Measurements from ENCODE around the gene FXYD5. TPM values are rescaled to one million over a fixed set of nuclear protein-coding genes. Genes with fewer than 3 reads are reported as not detected.

FXYD5 gene
- polyA plus RNA-seq, 1 donor from 2014 or later: not detected

DNA sequence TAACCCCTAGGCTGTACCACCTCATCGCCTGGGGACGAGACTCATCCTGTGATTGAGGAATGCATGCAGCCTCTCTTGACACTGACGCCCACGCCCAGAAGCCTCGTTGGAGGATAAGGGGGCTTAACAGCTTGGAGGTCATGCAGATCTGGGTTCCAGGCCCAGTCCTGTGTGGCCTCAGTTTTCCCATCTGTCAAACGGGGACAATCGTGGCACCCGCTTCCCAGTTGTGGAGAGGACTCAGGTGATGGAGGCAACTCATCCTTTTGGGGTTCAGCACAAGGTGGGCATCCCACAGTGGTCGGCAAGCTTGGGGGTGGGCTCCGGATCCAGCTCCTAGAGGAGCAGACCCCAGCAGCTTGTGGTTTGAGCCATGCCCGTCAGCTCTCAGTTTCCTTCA is 18.3 kb upstream of the FXYD5 start:
- H3K9me3 ChIP-seq (ENCODE audit: low read length): no peaks in the 10 kb centered on the region
- no peak overlapping the region for H3K27ac ChIP-seq (ENCODE audit: low read length)
- peaks cover 5% of the 10 kb centered on the region for H3K27me3 ChIP-seq (ENCODE audit: insufficient read depth, low read depth, low read length)
- TF ChIP-seq EZH2 (IDR thresholded peaks at IDR 0.05; ENCODE audit: borderline replicate concordance, insufficient read depth, low read length, poor library complexity, severe bottlenecking) (no peak), SMC3 (conservative IDR thresholded peaks at IDR 0.05; ENCODE audit: poor library complexity) (no peak), MXI1 (conservative IDR thresholded peaks at IDR 0.05; ENCODE audit: poor library complexity, severe bottlenecking) (no peak), EP300 (conservative IDR thresholded peaks at IDR 0.05; ENCODE audit: poor library complexity, severe bottlenecking) (no peak), POLR2AphosphoS5 (IDR thresholded peaks at IDR 0.05) (no peak), TAF1 (IDR thresholded peaks at IDR 0.05; ENCODE audit: low read depth) (no peak), RAD21 (conservative IDR thresholded peaks at IDR 0.05) (no peak)
- TF ChIP-seq, protein P1, sequence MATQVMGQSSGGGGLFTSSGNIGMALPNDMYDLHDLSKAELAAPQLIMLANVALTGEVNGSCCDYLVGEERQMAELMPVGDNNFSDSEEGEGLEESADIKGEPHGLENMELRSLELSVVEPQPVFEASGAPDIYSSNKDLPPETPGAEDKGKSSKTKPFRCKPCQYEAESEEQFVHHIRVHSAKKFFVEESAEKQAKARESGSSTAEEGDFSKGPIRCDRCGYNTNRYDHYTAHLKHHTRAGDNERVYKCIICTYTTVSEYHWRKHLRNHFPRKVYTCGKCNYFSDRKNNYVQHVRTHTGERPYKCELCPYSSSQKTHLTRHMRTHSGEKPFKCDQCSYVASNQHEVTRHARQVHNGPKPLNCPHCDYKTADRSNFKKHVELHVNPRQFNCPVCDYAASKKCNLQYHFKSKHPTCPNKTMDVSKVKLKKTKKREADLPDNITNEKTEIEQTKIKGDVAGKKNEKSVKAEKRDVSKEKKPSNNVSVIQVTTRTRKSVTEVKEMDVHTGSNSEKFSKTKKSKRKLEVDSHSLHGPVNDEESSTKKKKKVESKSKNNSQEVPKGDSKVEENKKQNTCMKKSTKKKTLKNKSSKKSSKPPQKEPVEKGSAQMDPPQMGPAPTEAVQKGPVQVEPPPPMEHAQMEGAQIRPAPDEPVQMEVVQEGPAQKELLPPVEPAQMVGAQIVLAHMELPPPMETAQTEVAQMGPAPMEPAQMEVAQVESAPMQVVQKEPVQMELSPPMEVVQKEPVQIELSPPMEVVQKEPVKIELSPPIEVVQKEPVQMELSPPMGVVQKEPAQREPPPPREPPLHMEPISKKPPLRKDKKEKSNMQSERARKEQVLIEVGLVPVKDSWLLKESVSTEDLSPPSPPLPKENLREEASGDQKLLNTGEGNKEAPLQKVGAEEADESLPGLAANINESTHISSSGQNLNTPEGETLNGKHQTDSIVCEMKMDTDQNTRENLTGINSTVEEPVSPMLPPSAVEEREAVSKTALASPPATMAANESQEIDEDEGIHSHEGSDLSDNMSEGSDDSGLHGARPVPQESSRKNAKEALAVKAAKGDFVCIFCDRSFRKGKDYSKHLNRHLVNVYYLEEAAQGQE (IDR thresholded peaks at IDR 0.05; ENCODE audit: borderline replicate concordance): no peak
- TF ChIP-seq, protein P2, sequence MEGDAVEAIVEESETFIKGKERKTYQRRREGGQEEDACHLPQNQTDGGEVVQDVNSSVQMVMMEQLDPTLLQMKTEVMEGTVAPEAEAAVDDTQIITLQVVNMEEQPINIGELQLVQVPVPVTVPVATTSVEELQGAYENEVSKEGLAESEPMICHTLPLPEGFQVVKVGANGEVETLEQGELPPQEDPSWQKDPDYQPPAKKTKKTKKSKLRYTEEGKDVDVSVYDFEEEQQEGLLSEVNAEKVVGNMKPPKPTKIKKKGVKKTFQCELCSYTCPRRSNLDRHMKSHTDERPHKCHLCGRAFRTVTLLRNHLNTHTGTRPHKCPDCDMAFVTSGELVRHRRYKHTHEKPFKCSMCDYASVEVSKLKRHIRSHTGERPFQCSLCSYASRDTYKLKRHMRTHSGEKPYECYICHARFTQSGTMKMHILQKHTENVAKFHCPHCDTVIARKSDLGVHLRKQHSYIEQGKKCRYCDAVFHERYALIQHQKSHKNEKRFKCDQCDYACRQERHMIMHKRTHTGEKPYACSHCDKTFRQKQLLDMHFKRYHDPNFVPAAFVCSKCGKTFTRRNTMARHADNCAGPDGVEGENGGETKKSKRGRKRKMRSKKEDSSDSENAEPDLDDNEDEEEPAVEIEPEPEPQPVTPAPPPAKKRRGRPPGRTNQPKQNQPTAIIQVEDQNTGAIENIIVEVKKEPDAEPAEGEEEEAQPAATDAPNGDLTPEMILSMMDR (IDR thresholded peaks at IDR 0.05; ENCODE audit: poor library complexity, severe bottlenecking): no peak
- H3F3A ChIP-seq (ENCODE audit: insufficient read depth, low read length, poor library complexity, severe bottlenecking): no peaks in the 10 kb centered on the region
- no peak overlapping the region for H3K9ac ChIP-seq (ENCODE audit: low read length)
- no peak overlapping the region for H2AFZ ChIP-seq (ENCODE audit: low read depth, low read length)
- no peak overlapping the region for H3K4me2 ChIP-seq (ENCODE audit: low read length)
- H3K36me3 ChIP-seq (ENCODE audit: insufficient read depth, low read length): no peaks in the 10 kb centered on the region
- no peaks in the 10 kb centered on the region for H4K20me1 ChIP-seq (ENCODE audit: insufficient read depth)
- H3K4me3 ChIP-seq (ENCODE audit: low read length): no peak overlapping the region
- no peaks in the 10 kb centered on the region for H3K9me2 ChIP-seq (ENCODE audit: insufficient read depth, low read length)
- H3K79me2 ChIP-seq (replicated peaks; ENCODE audit: insufficient read depth, low read length): no peaks in the 10 kb centered on the region

DNA sequence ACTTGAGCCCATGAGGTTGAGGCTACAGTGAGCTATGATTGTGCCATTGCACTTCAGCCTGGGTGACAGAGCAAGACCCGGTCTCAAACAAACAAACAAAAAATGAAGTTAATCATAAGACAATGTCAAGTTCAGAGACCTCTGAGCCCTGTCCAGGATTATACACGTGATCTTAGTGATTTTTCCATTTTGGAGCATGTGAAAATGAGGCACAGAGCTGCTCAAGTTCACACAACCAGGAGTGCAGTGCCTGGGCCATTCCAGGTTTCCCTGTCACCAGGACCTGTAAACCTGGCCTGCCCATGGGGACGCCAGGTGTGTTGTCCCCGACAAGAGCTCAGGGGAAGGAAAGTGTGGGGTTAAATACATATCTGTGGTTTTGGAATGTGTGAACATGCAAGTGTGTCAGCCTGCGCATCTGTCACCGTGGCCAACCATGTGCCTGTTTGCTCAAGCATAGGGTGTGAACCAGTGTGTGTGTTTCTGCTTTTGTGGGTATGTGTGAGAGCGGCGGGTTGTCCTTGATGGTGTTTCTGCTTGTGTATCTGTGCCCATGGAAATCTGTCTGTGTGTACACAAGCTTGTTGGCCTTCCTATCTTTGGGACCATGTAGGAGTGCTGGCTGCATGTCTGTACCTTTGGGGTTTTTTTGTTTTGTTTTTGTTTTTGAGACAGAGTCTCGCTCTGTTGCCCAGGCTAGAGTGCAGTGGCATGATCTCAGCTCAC is 17.4 kb upstream of the FXYD5 start:
- Histone ChIP-seq H3K27me3 (ENCODE audit: insufficient read depth, low read depth, low read length) (peaks cover 13% of the 10 kb centered on the region), H3K9ac (ENCODE audit: low read length) (no peak overlapping the region), H3K9me3 (ENCODE audit: low read length) (no peaks in the 10 kb centered on the region), H3K4me2 (ENCODE audit: low read length) (no peak overlapping the region), H4K20me1 (ENCODE audit: insufficient read depth) (no peaks in the 10 kb centered on the region), H3K27ac (ENCODE audit: low read length) (no peak overlapping the region), H3K9me2 (ENCODE audit: insufficient read depth, low read length) (no peaks in the 10 kb centered on the region), H3K4me3 (ENCODE audit: low read length) (no peak overlapping the region), H3K79me2 (replicated peaks; ENCODE audit: insufficient read depth, low read length) (no peaks in the 10 kb centered on the region), H3F3A (ENCODE audit: insufficient read depth, low read length, poor library complexity, severe bottlenecking) (peaks cover 6% of the 10 kb centered on the region), H2AFZ (ENCODE audit: low read depth, low read length) (no peak overlapping the region), H3K36me3 (ENCODE audit: insufficient read depth, low read length) (no peaks in the 10 kb centered on the region)
- TF ChIP-seq POLR2AphosphoS5 (IDR thresholded peaks at IDR 0.05): no peak
- no peak for TF ChIP-seq SMC3 (conservative IDR thresholded peaks at IDR 0.05; ENCODE audit: poor library complexity)
- TF ChIP-seq EZH2 (IDR thresholded peaks at IDR 0.05; ENCODE audit: borderline replicate concordance, insufficient read depth, low read length, poor library complexity, severe bottlenecking): no peak
- TF ChIP-seq, protein P2 (IDR thresholded peaks at IDR 0.05; ENCODE audit: poor library complexity, severe bottlenecking): no peak
- TF ChIP-seq MXI1 (conservative IDR thresholded peaks at IDR 0.05; ENCODE audit: poor library complexity, severe bottlenecking): no peak
- TF ChIP-seq, protein P1 (IDR thresholded peaks at IDR 0.05; ENCODE audit: borderline replicate concordance): no peak
- no peak for TF ChIP-seq TAF1 (IDR thresholded peaks at IDR 0.05; ENCODE audit: low read depth)
- TF ChIP-seq EP300 (conservative IDR thresholded peaks at IDR 0.05; ENCODE audit: poor library complexity, severe bottlenecking): no peak
- no peak for TF ChIP-seq RAD21 (conservative IDR thresholded peaks at IDR 0.05)
